Measurements from ENCODE around the gene MTPN. TPM values are rescaled to one million over a fixed set of nuclear protein-coding genes. Genes with fewer than 3 reads are reported as not detected.

Gene MTPN
- polyA plus RNA-seq, 4 donors: 150 to 185 (median 183) TPM

DNA sequence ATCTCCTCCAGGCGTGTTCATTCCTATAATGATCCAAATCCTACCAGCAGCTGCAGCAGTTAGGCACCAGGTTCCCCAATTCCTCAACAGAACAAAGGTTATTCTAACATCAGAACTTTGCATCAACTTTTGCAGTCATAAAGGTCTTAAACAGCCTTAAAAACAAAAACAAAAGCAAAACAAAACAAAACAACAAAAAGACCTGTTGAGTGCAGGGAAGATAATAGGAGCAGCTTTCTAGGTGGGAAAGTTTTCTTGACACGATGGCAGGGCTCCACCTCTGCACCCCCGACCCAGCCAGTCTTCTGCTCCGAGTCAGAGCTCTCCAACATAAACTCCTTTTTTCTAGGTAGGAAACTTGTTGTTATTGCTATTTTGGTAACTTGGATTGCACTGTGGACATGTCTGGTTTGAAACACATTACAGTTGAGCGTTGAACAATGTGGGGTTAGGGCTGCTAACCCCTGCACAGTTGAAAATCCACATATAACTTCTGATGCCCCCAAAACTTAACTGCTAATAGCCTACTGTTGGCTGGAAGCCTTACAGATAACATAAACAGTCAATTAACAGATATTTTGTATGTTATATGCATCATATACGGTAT is 77.6 kb downstream of the MTPN start:
- no peak for DNase-seq (ENCODE audit: low read depth in 4 of 4, low spot score in 3 of 4)

DNA sequence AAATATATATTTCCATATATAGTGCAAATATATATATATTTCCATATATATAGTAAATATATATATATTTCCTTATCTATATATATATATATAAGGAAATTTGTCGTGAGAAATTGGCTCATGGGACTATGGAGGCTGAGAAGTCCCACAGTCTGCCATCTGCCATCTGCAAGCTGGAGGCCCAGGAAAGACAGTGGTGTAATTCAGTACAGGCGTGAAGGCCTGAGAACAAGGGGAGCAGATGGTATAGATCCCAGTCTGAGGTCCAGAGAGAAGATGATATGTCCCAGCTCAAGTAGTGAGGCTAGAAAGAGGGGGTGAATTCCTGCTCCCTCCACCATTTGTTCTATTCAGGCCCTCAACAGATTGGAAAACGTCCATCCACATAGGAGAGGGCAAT is 78.9 kb downstream of the MTPN start:
- no peak for DNase-seq (ENCODE audit: low read depth in 4 of 4, low spot score in 3 of 4)

DNA sequence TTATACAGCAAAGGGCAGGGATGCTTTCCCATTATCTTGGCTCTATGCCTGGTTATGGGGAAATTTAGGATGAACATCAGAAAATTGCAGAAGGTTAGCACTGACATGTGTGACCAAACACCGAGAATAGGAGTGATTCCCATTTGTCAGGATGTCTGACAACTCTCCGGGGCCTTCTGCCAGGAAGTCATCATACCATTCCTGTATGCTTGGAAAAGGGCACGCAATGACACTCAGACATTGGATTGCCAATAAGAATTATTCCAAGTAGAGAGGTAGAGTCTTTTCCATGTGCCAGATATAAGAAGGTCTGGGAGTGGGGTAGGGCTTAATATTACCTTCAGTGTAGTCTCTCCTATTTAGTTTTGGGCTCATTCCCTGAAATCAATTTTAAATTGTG is 82.3 kb downstream of the MTPN start:
- no peak for DNase-seq (ENCODE audit: low read depth in 4 of 4, low spot score in 3 of 4)

DNA sequence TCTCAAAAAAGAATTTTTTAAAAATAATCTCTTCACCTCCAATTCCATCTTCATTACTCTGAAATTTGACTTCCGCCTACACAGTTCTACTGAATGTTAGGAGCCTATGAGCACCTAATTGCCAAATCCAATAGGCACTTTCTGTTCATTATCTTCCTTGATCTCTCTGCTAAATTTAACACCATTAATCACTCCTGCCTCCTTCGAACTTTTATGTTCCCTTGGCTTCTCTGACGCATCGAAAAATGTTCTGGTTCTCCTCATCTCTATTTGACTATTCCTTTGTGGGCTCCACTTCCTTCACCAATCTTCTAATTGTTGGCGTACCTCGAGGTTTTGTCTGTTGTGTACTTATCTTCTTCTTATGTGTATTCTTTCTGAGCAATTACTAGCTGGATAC is 87.3 kb downstream of the MTPN start:
- no peak for DNase-seq (ENCODE audit: low read depth in 4 of 4, low spot score in 3 of 4)

DNA sequence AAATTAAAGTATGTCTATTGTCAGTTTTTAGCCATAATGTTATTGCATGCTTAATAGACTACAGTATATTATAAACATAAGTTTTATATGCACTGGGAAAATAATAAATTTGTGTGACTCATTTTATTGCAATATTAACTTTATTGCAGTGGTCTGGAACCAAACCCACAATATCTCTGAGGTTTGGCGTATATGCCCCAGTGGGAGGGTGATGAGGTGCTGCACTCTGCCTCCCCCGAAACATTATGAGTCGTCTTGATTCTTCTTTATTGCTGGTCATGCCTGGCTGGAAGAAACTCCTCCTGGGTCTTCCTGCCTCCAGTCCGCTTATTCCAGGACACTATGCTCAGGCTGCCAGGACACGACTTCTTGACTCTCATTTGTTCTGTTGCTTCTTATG is 88.4 kb downstream of the MTPN start:
- no peak for DNase-seq (ENCODE audit: low read depth in 4 of 4, low spot score in 3 of 4)

DNA sequence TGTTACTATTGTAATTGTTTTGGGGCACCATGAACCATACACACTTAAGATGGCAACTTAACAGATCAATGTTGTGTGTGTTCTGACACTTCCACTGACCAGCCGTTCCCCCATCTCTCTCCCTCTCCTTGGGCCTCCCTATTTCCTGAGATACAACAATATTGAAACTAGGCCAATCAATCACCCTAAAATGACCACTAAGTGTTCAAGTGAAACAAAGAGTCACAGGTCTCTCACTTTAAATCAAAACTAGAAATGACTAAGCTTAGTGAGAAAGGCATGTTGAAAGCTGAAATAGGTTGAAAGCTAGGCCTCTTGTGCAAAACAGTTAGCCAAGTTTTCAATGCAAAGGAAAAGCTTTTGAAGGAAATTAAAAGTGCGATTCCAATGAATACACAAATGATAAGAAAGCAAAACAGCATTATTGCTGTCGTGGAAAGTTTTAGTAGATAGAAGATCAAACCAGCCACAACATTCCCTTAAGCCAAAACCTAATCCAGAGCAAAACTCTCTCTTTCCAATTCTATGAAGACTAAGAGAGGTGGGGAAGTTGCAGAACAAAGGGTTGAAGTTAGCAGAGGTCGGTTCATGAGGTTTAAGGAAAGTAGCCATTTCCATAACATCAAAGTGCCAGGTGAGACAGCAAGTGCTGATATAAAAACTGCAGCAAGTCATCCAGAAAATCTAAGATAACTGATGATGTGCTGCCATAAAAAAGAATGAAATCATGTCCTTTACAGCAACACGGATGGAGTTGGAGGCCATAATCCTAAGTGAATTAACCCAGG is 90.6 kb downstream of the MTPN start:
- no peak for DNase-seq (ENCODE audit: low read depth in 4 of 4, low spot score in 3 of 4)

DNA sequence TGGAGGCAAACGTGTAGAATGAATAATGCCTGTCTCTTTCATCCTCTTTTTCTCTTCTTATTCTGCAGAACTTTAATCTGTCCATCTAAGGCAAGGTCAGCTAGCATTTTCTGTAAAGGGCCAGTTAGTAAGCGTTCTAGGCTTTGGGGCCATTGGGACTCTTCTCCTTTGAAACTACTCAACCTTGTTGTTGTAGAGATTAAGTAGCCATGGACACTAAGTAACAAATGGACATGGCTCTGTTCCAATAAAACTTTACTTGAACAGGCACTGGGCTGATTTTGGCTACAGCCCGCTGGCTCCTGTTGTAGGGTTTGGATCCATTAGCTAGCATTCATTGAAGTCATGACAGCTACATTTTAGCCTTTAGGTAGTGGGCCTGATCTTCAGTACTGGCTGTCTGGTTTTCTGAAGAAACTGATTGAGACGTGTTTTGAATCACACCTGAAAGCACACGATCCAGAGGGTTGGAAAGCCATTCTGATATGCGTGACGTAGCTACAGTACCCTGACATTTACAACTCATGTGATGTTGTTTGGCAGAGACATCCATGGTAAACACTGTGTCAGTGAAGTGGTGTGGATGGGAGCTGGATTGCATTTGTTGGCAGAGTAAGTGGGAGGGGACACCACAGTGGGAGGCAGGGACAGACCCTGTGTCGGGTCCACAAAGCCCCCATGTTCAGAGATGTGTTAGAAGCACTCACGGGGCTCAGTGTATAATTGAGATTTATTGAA is 92.5 kb downstream of the MTPN start:
- DNase-seq (ENCODE audit: low read depth in 4 of 4, low spot score in 3 of 4): no peak

DNA sequence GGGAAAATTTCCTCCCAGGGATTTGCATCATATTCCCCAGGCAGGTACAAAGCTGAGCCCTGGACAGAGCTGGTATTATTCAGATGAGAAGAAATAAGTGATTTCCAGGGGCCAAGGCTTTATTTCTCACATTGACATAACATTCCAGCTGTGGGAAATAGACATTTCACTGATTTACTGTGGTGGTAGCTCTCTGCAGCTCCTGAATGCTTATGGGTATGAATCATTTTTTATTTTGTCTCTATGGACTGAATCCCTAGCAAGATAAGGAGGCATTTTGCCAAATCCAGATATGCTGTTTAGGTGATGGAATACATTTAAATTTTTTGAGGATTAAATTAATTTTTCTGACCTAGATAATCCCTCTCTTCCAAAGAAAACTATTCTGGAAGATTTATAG is 97.9 kb downstream of the MTPN start:
- no peak for DNase-seq (ENCODE audit: low read depth in 4 of 4, low spot score in 3 of 4)

DNA sequence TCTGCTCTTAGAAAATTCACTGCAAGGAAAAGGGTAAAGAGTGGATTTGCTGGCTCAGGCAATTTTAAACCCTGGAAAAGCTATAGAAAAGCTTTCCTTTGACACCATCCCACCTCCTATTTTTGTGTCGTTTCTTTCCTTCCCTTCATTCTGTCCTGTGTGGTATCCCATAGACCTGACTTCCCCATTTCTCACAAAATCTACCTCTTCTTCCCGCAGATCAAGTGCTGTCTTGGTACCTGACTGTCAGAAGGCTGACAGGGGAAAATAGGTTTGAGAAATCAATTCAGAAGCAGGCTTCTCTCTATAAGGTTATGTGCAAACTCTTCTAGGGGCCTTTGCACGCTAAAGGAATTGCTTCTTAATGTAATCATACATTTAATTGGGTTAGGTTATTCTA is 98.9 kb downstream of the MTPN start:
- DNase-seq (ENCODE audit: low read depth in 4 of 4, low spot score in 3 of 4): no peak

DNA sequence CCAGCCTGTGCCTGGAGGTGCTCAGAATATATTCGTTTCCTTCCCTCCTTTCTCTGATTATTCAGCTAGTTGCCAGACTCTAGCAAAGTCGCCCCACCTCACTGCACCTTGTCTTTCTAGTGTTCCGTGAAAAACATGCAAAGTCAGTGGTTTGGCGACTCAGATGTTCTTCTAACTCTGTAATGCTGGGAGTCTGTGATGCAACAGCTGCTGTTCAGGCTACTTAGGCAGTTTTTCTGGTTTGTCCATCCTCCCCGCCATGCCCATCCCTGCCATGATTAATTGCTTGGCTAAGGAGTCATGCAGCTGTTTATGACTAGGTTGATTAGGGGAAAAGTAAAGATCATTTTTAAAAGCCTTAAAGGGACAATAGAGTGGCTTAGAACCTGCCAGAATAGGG is 99.4 kb downstream of the MTPN start:
- no peak for DNase-seq (ENCODE audit: low read depth in 4 of 4, low spot score in 3 of 4)

Other genes starting within 250 kb of the MTPN start
- gene SLC13A4, start 249.2 kb downstream of the MTPN start, polyA plus RNA-seq (ENCODE audit: insufficient read length in 4 of 4): 1 to 10 TPM in 3 of 4 donors, under 1 TPM in 1; 0.84 to 1.8 (median 1.7) TPM
- gene FAM180A, start 228.5 kb downstream of the MTPN start, polyA plus RNA-seq (ENCODE audit: insufficient read length in 4 of 4): under 1 TPM in 1 of 4 donors, not detected in 3; 0.06 TPM

Data from right renal pelvis (tissue), 4 donors.